ENCODE data around the gene MRPL39.

- TF ChIP-seq EP300 (IDR thresholded peaks at IDR 0.05) (no peak), CTCF (IDR thresholded peaks at IDR 0.05) (no peak)
These were observed 17.2 kb upstream of the MRPL39 start for GRCh38 chr21:25624511-25624910.

Data from upper lobe of left lung (tissue), 4 donors.